Bronchial epithelial cell (primary cell): Measurements from ENCODE around the gene NOL3. TPM values are rescaled to one million over a fixed set of nuclear protein-coding genes. Genes with fewer than 3 reads are reported as not detected.

Experiments used
- DNase-seq: peaks from one replicate; pipeline ENCODE4 v3.0.0-alpha.2; 2010; ENCODE audit warnings: low read depth
- FAIRE-seq: peaks from 2 replicates; lab custom pipeline; 2011; peaks lifted over from hg19 to GRCh38; lab: Jason Lieb, UNC
- H3K27me3 ChIP-seq: 2 replicates; pipeline ENCODE4 v1.5.1; 2011; ENCODE audit warnings: low read length; ENCODE audit not compliant: control insufficient read depth, insufficient read depth
- H3K36me3 ChIP-seq: 2 replicates; pipeline ENCODE4 v1.5.1; 2011; ENCODE audit warnings: low read length; ENCODE audit not compliant: control insufficient read depth, insufficient read depth
- H3K4me3 ChIP-seq: 2 replicates; pipeline ENCODE4 v1.5.1; 2011; ENCODE audit warnings: mild to moderate bottlenecking, low read depth, low read length, control low read depth
- total RNA-seq: library from RNA; depleted of rRNA; stranded (reverse); fragments of >200 nt; gene quantifications from 2 replicates; pipeline ENCODE4 v1.2.1, GENCODE V29; 2014
- TF ChIP-seq, protein P1 (sequence below): IDR thresholded peaks from 2 replicates; pipeline ENCODE4 v1.5.1; 2011; ENCODE audit warnings: mild to moderate bottlenecking, moderate library complexity, low read length, control low read depth, inconsistent platforms; ENCODE audit not compliant: insufficient read depth, severe bottlenecking

The NOL3 gene
- total RNA-seq, 1 donor from 2014 or later: 28.2 TPM

DNA sequence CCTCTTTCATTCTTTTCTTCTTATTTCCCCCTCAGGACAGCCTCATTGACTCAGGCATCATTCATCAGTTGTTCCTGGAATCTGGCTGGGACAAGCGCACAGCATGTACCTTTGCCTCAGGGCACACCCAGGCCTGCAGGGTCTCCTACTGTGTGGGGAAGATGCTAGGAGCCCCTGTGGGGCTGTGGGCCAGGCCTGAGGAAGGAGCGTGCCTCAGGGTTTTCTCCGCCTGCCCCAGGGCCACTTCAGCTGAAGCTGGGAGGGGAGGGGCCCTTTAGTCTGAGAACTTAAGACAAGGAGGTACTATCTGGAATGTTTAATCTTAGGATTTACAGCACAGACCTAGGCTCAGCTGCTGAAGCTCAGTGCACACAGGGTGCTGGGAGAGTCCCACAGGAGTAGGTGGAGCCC, 36.5 kb downstream of the NOL3 start:
- Histone ChIP-seq H3K36me3 (peaks cover 17% of the 10 kb centered on the region), H3K27me3 (no peaks in the 10 kb centered on the region), H3K4me3 (no peak overlapping the region)
- no peak for FAIRE-seq
- peak; percentile 67 for DNase-seq
- TF ChIP-seq, protein P1, sequence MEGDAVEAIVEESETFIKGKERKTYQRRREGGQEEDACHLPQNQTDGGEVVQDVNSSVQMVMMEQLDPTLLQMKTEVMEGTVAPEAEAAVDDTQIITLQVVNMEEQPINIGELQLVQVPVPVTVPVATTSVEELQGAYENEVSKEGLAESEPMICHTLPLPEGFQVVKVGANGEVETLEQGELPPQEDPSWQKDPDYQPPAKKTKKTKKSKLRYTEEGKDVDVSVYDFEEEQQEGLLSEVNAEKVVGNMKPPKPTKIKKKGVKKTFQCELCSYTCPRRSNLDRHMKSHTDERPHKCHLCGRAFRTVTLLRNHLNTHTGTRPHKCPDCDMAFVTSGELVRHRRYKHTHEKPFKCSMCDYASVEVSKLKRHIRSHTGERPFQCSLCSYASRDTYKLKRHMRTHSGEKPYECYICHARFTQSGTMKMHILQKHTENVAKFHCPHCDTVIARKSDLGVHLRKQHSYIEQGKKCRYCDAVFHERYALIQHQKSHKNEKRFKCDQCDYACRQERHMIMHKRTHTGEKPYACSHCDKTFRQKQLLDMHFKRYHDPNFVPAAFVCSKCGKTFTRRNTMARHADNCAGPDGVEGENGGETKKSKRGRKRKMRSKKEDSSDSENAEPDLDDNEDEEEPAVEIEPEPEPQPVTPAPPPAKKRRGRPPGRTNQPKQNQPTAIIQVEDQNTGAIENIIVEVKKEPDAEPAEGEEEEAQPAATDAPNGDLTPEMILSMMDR: no peak

GRCh38 chr16:67207249-67208091, 37.1 kb downstream of the NOL3 start:
- Histone ChIP-seq H3K4me3 (no peak overlapping the region), H3K27me3 (no peaks in the 10 kb centered on the region), H3K36me3 (peaks cover 12% of the 10 kb centered on the region)
- DNase-seq (peak; percentile 61), FAIRE-seq (no peak)
- TF ChIP-seq, protein P1: no peak

GRCh38 chr16:67208154-67208896, 38.0 kb downstream of the NOL3 start:
- DNase-seq (no peak), FAIRE-seq (no peak)
- H3K4me3 ChIP-seq: no peak overlapping the region
- H3K27me3 ChIP-seq: no peaks in the 10 kb centered on the region
- H3K36me3 ChIP-seq: peaks cover 8% of the 10 kb centered on the region
- TF ChIP-seq, protein P1: no peak

- DNase-seq (no peak), FAIRE-seq (no peak)
Measured at GRCh38 chr16:67209565-67209964, 39.2 kb downstream of the NOL3 start.

GRCh38 chr16:67210069-67210937, 40.0 kb downstream of the NOL3 start:
- no peak for FAIRE-seq
- Histone ChIP-seq H3K36me3 (no peaks in the 10 kb centered on the region), H3K27me3 (no peaks in the 10 kb centered on the region), H3K4me3 (no peak overlapping the region)
- DNase-seq: no peak
- TF ChIP-seq, protein P1: no peak

More at GRCh38 chr16:67209565-67209964, 39.2 kb downstream of the NOL3 start:
- TF ChIP-seq, protein P1: no peak
- Histone ChIP-seq H3K4me3 (no peak overlapping the region), H3K27me3 (no peaks in the 10 kb centered on the region), H3K36me3 (no peaks in the 10 kb centered on the region)
